Stimulated activated CD4-positive, alpha-beta T cell treated with anti-CD3 and anti-CD28 coated beads, Interleukin-12 subunit alpha, Interleukin-12 subunit beta, amount 100 ng/mL, for 48 hours (primary cell): ENCODE measurements around the gene FOXL3.
"Not testable (repeated sequence)": the region's sequence is repeated elsewhere in the genome, so short reads cannot be mapped to it uniquely, and the experiment has no call there.

Experiments
- DNase-seq, 3 donors: peaks; one replicate each; pipeline ENCODE4 v3.0.0-alpha.2; 2020; ENCODE audit warnings: low read depth in 2 of 3, low spot score in 1 of 3

The FOXL3 gene

GRCh38 chr7:289756-290553, at the start of gene FOXL3:
Gene FOXL3 (plus strand): TSS chr7:290170. CDS start chr7:290170, 0 bp downstream.
- no peak for DNase-seq

GRCh38 chr7:240887-241421, 49.0 kb upstream of the FOXL3 start:
- no peak for DNase-seq

GRCh38 chr7:241513-241912, 48.5 kb upstream of the FOXL3 start:
- no peak for DNase-seq

- not testable (repeated sequence) for DNase-seq
Measured at GRCh38 chr7:242826-243579, 47.0 kb upstream of the FOXL3 start.

- not testable (repeated sequence) for DNase-seq
Measured at GRCh38 chr7:243580-243978, 46.4 kb upstream of the FOXL3 start.

GRCh38 chr7:244974-245373, 45.0 kb upstream of the FOXL3 start:
- no peak for DNase-seq

- DNase-seq = no peak
Measured at GRCh38 chr7:245574-246295, 44.2 kb upstream of the FOXL3 start.

- DNase-seq = no peak
Measured at GRCh38 chr7:246451-246850, 43.5 kb upstream of the FOXL3 start.

GRCh38 chr7:247181-247580, 42.8 kb upstream of the FOXL3 start:
- DNase-seq = no peak

- no peak for DNase-seq
Measured at GRCh38 chr7:247636-248035, 42.3 kb upstream of the FOXL3 start.

- DNase-seq = no peak
Measured at GRCh38 chr7:248732-249435, 41.1 kb upstream of the FOXL3 start.

- no peak for DNase-seq
Measured at GRCh38 chr7:249989-250388, 40.0 kb upstream of the FOXL3 start.

- DNase-seq = no peak
Measured at GRCh38 chr7:250523-250922, 39.4 kb upstream of the FOXL3 start.

- no peak for DNase-seq
Measured at GRCh38 chr7:251005-251404, 39.0 kb upstream of the FOXL3 start.

GRCh38 chr7:251446-252175, 38.4 kb upstream of the FOXL3 start:
- no peak for DNase-seq

GRCh38 chr7:252216-252965, 37.6 kb upstream of the FOXL3 start:
- no peak for DNase-seq

- DNase-seq = no peak
Measured at GRCh38 chr7:252981-253380, 37.0 kb upstream of the FOXL3 start.

GRCh38 chr7:253581-254336, 36.2 kb upstream of the FOXL3 start:
- DNase-seq = no peak
